SHP77 treated with DMSO at 0.1 percent for 48 hours (cell line): ENCODE measurements around the gene GUCY1A2.
"Not testable (repeated sequence)": the region's sequence is repeated elsewhere in the genome, so short reads cannot be mapped to it uniquely, and the experiment has no call there.

ENCODE experiments used
- DNase-seq: peaks from one replicate; lab custom pipeline; 2025; lab: John Stamatoyannopoulos, UW

The GUCY1A2 gene

DNA sequence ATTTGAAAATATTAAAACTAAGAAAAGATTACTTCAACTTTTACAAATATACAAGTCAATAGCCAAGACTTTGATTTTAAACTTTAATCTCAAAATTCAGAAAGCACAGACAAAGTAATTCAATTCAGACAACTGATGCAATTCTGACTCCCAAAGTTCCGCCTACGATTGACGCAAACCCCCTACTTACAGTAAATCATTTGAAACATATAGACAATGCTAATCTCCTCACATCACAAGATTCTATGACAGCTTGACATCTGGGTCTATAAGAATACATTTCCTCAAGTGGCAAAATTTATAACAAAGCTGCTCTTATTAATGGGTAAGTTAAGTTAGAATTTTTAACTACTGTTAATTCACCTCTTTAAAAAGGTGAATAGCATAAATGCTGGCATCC lies 75.2 kb downstream of the GUCY1A2 start:
- DNase-seq = no peak

- DNase-seq = no peak
Observed at GRCh38 chr11:106939157-106939556, 79.1 kb downstream of the GUCY1A2 start.

DNA sequence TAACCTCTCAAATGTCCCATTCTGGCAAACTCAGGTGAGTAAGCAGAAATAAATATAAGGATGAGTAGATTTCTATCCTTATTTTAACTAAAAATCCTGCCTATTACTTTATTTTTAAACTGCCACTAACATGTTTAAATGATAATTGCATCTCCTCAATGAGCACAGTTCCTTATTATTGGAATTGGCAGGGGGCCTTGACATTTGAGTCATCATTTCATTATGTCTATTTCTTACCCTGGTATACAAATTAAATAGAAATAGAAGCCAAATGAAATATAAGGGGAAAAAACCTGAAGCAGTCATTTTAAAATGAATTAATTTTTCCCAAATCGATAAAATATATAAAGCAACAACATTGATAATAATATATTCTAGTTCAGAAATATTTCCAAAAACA lies 81.2 kb downstream of the GUCY1A2 start:
- no peak for DNase-seq

GRCh38 chr11:106925245-106925644 lies 93.0 kb downstream of the GUCY1A2 start:
- no peak for DNase-seq

DNA sequence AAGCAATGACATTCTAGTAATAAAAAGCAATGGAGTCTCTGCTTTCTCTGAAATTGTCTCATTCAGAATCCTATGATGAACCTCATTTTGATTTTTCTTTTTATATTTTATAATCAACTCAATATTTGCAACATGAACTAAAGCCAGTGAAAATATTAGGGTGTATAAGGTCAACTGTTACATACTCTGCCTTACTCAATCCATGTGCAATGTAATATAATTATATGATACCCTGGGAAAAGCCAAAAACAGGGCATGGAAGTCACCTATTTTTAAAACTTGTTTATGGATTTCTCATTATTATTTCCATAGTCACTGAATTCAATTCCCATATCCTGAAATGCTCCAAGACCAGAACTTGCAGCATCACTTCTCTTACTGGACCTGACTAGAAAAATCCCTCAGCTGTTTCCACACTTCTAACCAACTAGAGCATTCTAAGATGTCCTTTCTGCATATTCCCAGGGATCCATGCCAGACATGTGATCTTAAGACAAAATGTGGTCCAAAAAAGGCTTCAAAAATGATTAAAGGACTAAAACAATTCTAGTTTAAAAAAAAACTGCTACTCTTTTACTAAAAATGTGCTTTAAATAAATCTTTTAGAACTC lies 97.3 kb downstream of the GUCY1A2 start:
- DNase-seq = no peak

GRCh38 chr11:106917973-106918372 lies 100.3 kb downstream of the GUCY1A2 start:
- DNase-seq = no peak

DNA sequence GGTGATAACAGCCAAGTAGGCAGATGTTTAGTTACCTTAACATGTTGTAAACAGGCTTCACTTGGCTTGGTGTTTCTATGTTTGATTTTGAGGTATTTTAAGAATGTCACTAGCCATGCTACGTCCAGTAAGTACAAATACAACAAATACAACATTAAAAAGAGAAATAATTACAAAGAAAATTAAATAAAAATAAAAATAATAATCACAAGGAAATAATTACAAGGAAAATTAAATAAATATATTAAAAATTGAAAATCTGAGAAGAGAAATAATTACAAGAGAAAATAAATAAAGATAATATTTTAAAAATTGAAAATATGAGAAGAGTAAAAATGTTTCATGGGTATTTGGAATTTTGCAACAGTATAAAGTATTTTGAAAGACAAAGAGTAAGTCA lies 103.9 kb downstream of the GUCY1A2 start:
- DNase-seq = no peak

GRCh38 chr11:106913141-106913540 lies 105.1 kb downstream of the GUCY1A2 start:
- DNase-seq = no peak

DNA sequence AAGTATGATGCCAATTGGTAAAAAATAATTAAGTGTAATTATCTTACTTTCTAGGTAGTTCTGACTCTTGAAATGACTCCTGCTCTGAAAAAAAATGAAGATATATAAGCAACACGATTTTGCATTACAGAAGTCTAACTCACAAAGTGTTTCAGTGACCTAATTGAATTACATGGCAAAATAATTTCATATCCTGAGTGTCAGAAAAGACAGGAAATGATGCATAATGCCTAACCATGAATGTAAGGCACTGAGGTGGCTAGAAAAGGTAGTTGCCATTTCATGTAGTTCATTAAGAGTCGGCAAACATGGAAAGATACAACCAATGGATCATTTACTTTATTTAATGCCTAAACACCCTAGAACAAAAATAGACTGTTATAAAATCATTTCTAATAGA lies 113.5 kb downstream of the GUCY1A2 start:
- DNase-seq = no peak

DNA sequence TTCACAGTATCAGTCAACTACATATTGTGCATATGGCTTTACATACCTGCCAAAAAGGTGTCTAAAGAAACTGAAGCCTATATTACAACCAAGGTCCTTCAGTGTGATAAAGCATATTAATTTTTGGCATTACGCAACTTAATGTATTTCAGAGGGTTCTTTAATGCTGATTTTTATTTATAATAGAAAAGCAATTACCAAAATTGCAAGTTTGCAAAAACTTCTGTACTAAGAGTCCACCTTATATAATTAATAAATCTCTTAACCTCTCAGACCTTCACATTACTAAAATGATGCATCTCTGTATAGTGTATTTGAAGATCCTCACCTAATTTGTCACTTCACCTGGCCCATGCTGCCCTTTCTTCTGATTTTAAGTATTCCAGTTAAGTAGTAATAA lies 128.6 kb downstream of the GUCY1A2 start:
- no peak for DNase-seq

DNA sequence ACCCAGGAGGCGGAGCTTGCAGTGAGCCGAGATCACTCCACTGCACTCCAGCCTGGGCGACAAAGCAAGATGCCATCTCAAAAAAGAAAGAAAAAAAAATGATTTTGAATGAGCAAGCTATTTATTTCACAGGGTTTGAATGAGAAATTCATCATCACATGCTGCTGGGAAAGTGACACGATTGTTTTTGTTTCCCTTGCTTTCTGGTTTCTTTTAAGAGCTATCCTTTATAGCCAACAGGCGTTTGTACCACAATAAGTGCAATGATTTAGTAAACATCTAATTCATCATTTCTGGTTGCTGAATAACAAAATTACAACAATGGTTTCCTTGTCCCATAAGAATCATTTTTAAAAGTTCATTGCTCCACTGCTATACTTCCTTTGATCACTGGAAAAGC lies 129.9 kb downstream of the GUCY1A2 start:
- DNase-seq = no peak

DNA sequence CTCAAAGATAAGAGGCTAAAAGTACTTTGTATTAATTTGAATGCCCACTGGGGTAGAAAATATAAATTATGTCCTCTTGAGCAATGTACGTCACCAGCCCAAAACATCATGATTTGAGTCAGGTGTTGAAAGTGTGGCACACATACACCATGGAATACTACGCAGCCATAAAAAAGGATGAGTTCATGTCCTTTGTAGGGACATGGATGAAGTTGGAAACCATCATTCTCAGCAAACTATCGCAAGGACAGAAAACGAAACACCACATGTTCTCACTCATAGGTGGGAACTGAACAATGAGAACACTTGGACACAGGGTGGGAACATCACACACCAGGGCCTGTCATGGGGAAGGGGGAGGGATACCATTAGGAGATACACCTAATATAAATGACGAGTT lies 134.6 kb downstream of the GUCY1A2 start:
- not testable (repeated sequence) for DNase-seq

GRCh38 chr11:106879832-106880546 lies 138.3 kb downstream of the GUCY1A2 start:
- no peak for DNase-seq

DNA sequence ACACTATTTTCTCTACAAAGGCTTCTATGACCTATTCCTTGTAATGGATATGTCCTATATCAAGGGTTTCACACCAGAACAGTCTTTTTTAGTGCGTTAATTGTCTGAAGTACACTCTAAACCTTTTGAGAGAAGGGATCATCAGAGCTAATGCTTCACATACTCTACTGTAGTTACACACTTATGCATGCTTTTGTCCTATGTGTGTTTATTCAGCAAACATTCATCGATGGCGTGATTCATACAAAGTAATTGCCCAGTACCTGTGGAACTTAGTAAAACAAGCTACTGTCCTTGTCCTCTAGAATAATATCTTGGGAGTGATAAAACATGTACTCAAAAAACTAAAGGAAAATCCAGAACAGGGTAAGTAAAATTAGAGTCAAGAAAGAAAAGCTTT lies 139.2 kb downstream of the GUCY1A2 start:
- no peak for DNase-seq

DNA sequence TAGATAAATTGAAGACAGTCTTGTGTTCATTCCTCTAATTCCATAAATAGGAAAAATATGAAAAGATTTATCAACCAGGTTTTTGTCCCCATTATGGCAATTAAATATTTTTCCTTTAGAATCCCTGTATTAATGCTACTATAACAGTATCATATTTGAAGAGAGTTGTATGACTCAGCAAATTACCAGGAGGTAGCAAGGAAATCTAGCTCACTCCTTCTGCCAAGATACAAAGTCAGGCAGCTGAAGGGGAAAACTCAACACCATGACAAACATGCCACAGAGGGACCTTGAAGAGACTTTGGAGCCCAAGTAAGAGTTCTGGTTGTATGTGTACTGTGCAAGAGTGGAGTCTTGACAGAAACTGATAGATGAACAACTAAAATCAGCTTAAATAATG lies 143.3 kb downstream of the GUCY1A2 start:
- no peak for DNase-seq

DNA sequence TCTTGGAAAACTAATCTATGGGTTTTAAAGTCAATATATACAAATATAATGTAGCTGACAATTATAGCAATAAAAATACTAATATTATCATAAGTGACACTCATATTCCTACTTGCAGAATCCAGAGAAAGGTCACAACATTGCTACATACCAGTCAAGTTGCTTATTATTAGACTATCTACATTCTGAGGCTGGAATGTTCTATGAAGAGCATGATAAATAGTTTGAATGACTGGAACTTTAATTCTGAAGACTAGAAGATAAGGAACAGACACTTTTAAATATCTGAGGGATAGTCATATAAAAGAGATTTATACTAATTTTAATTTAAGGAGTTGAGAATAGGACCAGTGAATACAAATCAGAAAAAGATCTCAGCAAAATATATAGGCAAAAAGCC lies 146.0 kb downstream of the GUCY1A2 start:
- no peak for DNase-seq

GRCh38 chr11:106858200-106858599 lies 160.1 kb downstream of the GUCY1A2 start:
- no peak for DNase-seq

- DNase-seq = no peak
Observed at GRCh38 chr11:106856566-106856965, 161.7 kb downstream of the GUCY1A2 start.

DNA sequence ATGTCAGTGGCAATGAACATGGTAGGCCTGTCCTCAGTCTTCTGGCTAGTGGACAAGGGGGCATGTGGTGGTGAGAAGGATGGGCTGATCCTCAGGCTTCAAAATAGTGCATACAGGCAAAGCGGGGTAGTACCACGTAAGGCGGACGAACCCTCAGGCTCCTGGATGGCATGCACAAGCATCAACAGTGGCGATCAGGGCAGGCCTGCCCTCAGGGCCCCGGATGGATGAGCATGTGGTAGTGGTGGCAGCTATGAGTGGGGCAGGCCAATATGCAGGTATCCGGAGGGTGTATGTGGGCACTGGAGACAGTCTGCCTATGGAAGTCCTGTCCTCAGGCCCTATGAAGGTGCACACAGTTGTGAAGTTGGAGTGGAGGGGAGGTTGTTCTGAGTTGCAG lies 163.8 kb downstream of the GUCY1A2 start:
- no peak for DNase-seq

- DNase-seq = no peak
Observed at GRCh38 chr11:106853850-106854401, 164.3 kb downstream of the GUCY1A2 start.

GRCh38 chr11:106852779-106853178 lies 165.5 kb downstream of the GUCY1A2 start:
- no peak for DNase-seq

DNA sequence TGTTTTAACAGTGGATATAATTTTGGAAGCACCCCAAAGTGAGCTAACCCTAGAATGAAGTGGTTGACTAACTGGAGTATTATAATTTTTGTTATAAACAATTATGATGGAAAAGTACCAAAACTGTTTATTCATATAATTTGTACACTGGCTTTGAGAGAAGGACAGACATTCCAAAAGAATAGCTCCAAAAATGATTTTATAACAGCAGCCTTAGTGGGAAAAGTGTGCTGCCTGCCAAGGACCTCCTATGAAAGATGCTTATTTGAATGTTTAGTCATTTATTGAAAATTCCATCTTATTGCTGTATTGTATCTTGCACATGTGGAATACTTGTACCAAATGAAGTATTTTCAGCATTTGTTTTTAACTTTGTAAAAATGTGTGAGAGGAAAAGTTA lies 169.8 kb downstream of the GUCY1A2 start:
- DNase-seq = no peak

GRCh38 chr11:106842134-106842533 lies 176.1 kb downstream of the GUCY1A2 start:
- no peak for DNase-seq

- DNase-seq = no peak
Observed at GRCh38 chr11:106840947-106841346, 177.3 kb downstream of the GUCY1A2 start.
